Colonic mucosa (tissue), 4 donors: ENCODE data around the gene C20orf173. TPM values are rescaled to one million over a fixed set of nuclear protein-coding genes. Genes with fewer than 3 reads are reported as not detected.

ENCODE experiments used
- DNase-seq: peaks from one replicate; pipeline ENCODE4 v3.0.0-alpha.2; 2020
- H3K27ac ChIP-seq: fragments of 200-600 bp; one replicate; pipeline ENCODE4 v1.8.0; 2021
- H3K27me3 ChIP-seq: fragments of 200-600 bp; one replicate; pipeline ENCODE4 v1.8.0; 2021
- H3K36me3 ChIP-seq: fragments of 200-600 bp; one replicate; pipeline ENCODE4 v1.8.0; 2021
- H3K4me1 ChIP-seq: fragments of 200-600 bp; one replicate; pipeline ENCODE4 v1.8.0; 2021; ENCODE audit warnings: mild to moderate bottlenecking
- H3K4me3 ChIP-seq: fragments of 200-600 bp; one replicate; pipeline ENCODE4 v1.8.0; 2021
- H3K9ac ChIP-seq, 2 donors: one replicate each; pipeline ENCODE4 v1.7.0; 2013; ENCODE audit warnings: control low read depth in 2 of 2, low read depth in 2 of 2, low read length in 2 of 2
- H3K9me3 ChIP-seq: fragments of 200-600 bp; one replicate; pipeline ENCODE4 v1.8.0; 2021
- intact Hi-C: fragments of 100-400 bp; cut with DNase I; formaldehyde crosslinking; loops from one replicate; pipeline ENCODE4 v1.14.1; 2022
- total RNA-seq, 2 donors: library from RNA; stranded (reverse); fragmentation: NEBNext Ultra II Directional in 1 of 2; extraction: Animal tissue kit (Norgen Biotek cat#: 25700) in 1 of 2; gene quantifications; one replicate each; pipeline ENCODE4 v1.2.1, GENCODE V29; 2021
- TF ChIP-seq, protein P1 (sequence below): fragments of 200-600 bp; IDR thresholded peaks from one replicate; pipeline ENCODE4 v1.8.0; 2022; ENCODE audit warnings: antibody characterized with exemption, mild to moderate bottlenecking
- donor health status: healthy.
- donor health status: DM: no; HTN: no; CAD: no.
- donor health status: DM: no; HTN: no; CAD: no.

C20orf173 gene
- total RNA-seq = not detected

- no peak within 1 kb of the TSS for H3K9ac ChIP-seq
- intact Hi-C loops = no loop called here
- no peaks in the 10 kb centered on the region for H3K36me3 ChIP-seq
- no peaks in the 10 kb centered on the region for H3K4me1 ChIP-seq
- TF ChIP-seq, protein P1, sequence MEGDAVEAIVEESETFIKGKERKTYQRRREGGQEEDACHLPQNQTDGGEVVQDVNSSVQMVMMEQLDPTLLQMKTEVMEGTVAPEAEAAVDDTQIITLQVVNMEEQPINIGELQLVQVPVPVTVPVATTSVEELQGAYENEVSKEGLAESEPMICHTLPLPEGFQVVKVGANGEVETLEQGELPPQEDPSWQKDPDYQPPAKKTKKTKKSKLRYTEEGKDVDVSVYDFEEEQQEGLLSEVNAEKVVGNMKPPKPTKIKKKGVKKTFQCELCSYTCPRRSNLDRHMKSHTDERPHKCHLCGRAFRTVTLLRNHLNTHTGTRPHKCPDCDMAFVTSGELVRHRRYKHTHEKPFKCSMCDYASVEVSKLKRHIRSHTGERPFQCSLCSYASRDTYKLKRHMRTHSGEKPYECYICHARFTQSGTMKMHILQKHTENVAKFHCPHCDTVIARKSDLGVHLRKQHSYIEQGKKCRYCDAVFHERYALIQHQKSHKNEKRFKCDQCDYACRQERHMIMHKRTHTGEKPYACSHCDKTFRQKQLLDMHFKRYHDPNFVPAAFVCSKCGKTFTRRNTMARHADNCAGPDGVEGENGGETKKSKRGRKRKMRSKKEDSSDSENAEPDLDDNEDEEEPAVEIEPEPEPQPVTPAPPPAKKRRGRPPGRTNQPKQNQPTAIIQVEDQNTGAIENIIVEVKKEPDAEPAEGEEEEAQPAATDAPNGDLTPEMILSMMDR = no peak
- H3K4me3 ChIP-seq = no peak within 1 kb of the TSS
- no peaks in the 10 kb centered on the region for H3K9me3 ChIP-seq
- no peaks in the 10 kb centered on the region for H3K27me3 ChIP-seq
- H3K27ac ChIP-seq = no peak within 1 kb of the TSS
- no peak for DNase-seq
These were observed at the start of gene C20orf173 for GRCh38 chr20:35529552-35529951. Gene C20orf173 (minus strand): TSS chr20:35529652. CDS start chr20:35529373, 279 bp downstream.

DNA sequence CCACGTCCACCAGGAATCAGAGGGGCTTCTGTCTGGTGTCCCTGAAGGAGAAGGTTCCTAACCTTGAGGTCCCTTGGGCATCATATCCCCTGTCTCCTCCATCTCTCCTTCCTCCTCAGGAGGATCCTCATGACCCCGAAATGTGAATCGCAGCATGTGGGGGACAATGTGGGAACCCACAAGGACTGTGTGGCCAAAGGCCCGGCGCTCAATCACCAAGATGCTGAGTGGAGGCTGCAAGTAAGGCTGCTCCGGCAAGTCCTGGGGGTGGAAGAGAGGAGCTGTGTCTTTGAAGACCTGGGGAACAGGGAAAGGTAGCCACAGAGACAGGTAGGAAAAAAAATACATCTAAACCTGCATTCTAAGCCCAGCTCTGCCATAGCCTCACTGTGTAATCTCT, 49.7 kb upstream of the C20orf173 start:
- intact Hi-C loops = no loop called here
- TF ChIP-seq, protein P1 = no peak

GRCh38 chr20:35578469-35578868, 49.0 kb upstream of the C20orf173 start:
- TF ChIP-seq, protein P1 = no peak
- intact Hi-C loops = no loop called here

More for the DNA sequence above, 49.7 kb upstream of the C20orf173 start:
- no peak overlapping the region for H3K4me3 ChIP-seq
- H3K27me3 ChIP-seq = no peaks in the 10 kb centered on the region
- H3K4me1 ChIP-seq = no peaks in the 10 kb centered on the region
- H3K27ac ChIP-seq = no peak overlapping the region
- no peaks in the 10 kb centered on the region for H3K36me3 ChIP-seq
- no peak overlapping the region for H3K9ac ChIP-seq
- H3K9me3 ChIP-seq = no peaks in the 10 kb centered on the region
- no peak for DNase-seq

DNA sequence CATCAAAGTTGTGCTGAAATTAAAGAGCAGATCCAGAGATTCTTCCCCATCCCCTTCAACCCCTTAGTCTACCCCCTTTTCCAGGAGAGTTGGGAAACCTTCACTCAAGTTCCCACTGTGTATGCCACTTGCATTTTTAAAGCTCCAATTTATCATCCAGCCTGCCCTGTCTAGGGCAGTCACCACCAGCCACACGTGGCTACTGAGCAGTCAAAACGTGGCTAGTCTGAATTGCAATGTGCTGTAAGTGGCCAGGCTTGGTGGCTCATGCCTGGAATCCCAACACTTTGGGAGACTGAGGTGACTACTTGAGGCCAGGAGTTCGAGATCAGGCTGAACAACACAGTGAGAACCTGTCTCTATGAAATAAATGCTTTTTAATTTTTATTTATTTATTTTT, 47.4 kb upstream of the C20orf173 start:
- intact Hi-C loops = no loop called here

More at GRCh38 chr20:35578469-35578868, 49.0 kb upstream of the C20orf173 start:
- H3K4me3 ChIP-seq = no peak overlapping the region
- no peak overlapping the region for H3K27ac ChIP-seq
- no peaks in the 10 kb centered on the region for H3K9me3 ChIP-seq
- H3K27me3 ChIP-seq = no peaks in the 10 kb centered on the region
- no peaks in the 10 kb centered on the region for H3K36me3 ChIP-seq
- no peak for DNase-seq
- no peak overlapping the region for H3K9ac ChIP-seq
- H3K4me1 ChIP-seq = no peaks in the 10 kb centered on the region

GRCh38 chr20:35575958-35576357, 46.5 kb upstream of the C20orf173 start:
- Histone ChIP-seq H3K9ac (peak overlapping the region; percentile 24 to 28), H3K36me3 (no peaks in the 10 kb centered on the region)
- TF ChIP-seq, protein P1 = no peak

More for the DNA sequence above, 47.4 kb upstream of the C20orf173 start:
- H3K4me3 ChIP-seq = no peak overlapping the region
- no peak for DNase-seq
- no peaks in the 10 kb centered on the region for H3K4me1 ChIP-seq
- no peak overlapping the region for H3K27ac ChIP-seq
- no peaks in the 10 kb centered on the region for H3K27me3 ChIP-seq
- TF ChIP-seq, protein P1 = no peak
- no peaks in the 10 kb centered on the region for H3K9me3 ChIP-seq
- H3K9ac ChIP-seq = no peak overlapping the region
- H3K36me3 ChIP-seq = no peaks in the 10 kb centered on the region

More at GRCh38 chr20:35575958-35576357, 46.5 kb upstream of the C20orf173 start:
- intact Hi-C loops = no loop called here
- peak; percentile 96 for DNase-seq
- Histone ChIP-seq H3K4me3 (no peak overlapping the region), H3K9me3 (no peaks in the 10 kb centered on the region), H3K4me1 (no peaks in the 10 kb centered on the region), H3K27ac (peak overlapping the region; percentile 45), H3K27me3 (no peaks in the 10 kb centered on the region)
